ENCODE measurements around the gene GALNT18.

The GALNT18 gene

GRCh38 chr11:11476971-11477645 lies 144.7 kb downstream of the GALNT18 start:
- Histone ChIP-seq H3K9ac (ENCODE audit: low read length) (no peak overlapping the region), H3K27me3 (ENCODE audit: control insufficient read depth, insufficient read depth, low read length) (no peaks in the 10 kb centered on the region), H3K4me3 (ENCODE audit: low read depth, low read length) (no peak overlapping the region), H3K36me3 (ENCODE audit: control insufficient read depth, insufficient read depth, low read length) (no peaks in the 10 kb centered on the region), H3K9me3 (ENCODE audit: control insufficient read depth, insufficient read depth, low read depth, low read length) (no peaks in the 10 kb centered on the region), H3K27ac (ENCODE audit: low read depth, low read length) (no peak overlapping the region), H3K4me1 (ENCODE audit: control insufficient read depth, insufficient read depth, low read length) (peaks cover 24% of the 10 kb centered on the region)

- H3K9ac ChIP-seq (ENCODE audit: low read length) = no peak overlapping the region
- no peak overlapping the region for H3K27ac ChIP-seq (ENCODE audit: low read depth, low read length)
- H3K4me3 ChIP-seq (ENCODE audit: low read depth, low read length) = no peak overlapping the region
- H3K36me3 ChIP-seq (ENCODE audit: control insufficient read depth, insufficient read depth, low read length) = no peaks in the 10 kb centered on the region
- H3K4me1 ChIP-seq (ENCODE audit: control insufficient read depth, insufficient read depth, low read length) = peaks cover 23% of the 10 kb centered on the region
- no peaks in the 10 kb centered on the region for H3K27me3 ChIP-seq (ENCODE audit: control insufficient read depth, insufficient read depth, low read length)
- no peaks in the 10 kb centered on the region for H3K9me3 ChIP-seq (ENCODE audit: control insufficient read depth, insufficient read depth, low read depth, low read length)
Measured at GRCh38 chr11:11476499-11476898, 145.3 kb downstream of the GALNT18 start.

GRCh38 chr11:11472106-11472505 lies 149.7 kb downstream of the GALNT18 start:
- Histone ChIP-seq H3K9me3 (ENCODE audit: control insufficient read depth, insufficient read depth, low read depth, low read length) (no peaks in the 10 kb centered on the region), H3K9ac (ENCODE audit: low read length) (no peak overlapping the region), H3K27ac (ENCODE audit: low read depth, low read length) (no peak overlapping the region), H3K4me3 (ENCODE audit: low read depth, low read length) (no peak overlapping the region), H3K4me1 (ENCODE audit: control insufficient read depth, insufficient read depth, low read length) (no peaks in the 10 kb centered on the region; the same call in 1 of the 2 replicates), H3K36me3 (ENCODE audit: control insufficient read depth, insufficient read depth, low read length) (no peaks in the 10 kb centered on the region), H3K27me3 (ENCODE audit: control insufficient read depth, insufficient read depth, low read length) (no peaks in the 10 kb centered on the region; the same call in 1 of the 2 replicates)

- Histone ChIP-seq H3K36me3 (ENCODE audit: control insufficient read depth, insufficient read depth, low read length) (no peaks in the 10 kb centered on the region), H3K27me3 (ENCODE audit: control insufficient read depth, insufficient read depth, low read length) (no peaks in the 10 kb centered on the region; the same call in 1 of the 2 replicates), H3K27ac (ENCODE audit: low read depth, low read length) (no peak overlapping the region), H3K9ac (ENCODE audit: low read length) (no peak overlapping the region), H3K4me1 (ENCODE audit: control insufficient read depth, insufficient read depth, low read length) (peaks cover 3% of the 10 kb centered on the region; the same call in 1 of the 2 replicates), H3K4me3 (ENCODE audit: low read depth, low read length) (no peak overlapping the region), H3K9me3 (ENCODE audit: control insufficient read depth, insufficient read depth, low read depth, low read length) (no peaks in the 10 kb centered on the region)
Measured at GRCh38 chr11:11471201-11471600, 150.6 kb downstream of the GALNT18 start.

DNA sequence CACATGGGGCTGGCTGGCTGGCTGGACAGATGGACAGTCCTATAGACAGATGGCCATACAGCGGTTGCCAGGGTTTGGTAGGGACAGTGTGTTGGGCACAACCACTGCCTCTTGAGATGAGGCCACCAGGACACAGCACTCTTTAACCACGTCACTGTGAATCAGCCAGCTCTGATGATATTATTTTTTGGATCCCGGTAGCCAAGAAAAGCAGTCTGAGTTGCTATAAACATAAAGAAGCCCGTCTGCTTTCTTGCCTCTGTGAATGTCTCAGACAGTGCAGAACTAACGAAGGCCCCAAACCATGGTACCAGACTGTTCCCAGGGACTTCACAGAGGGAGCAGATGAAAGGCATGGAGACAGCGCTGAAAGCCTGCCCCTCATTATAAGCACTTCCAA lies 152.9 kb downstream of the GALNT18 start:
- no peaks in the 10 kb centered on the region for H3K9me3 ChIP-seq (ENCODE audit: control insufficient read depth, insufficient read depth, low read depth, low read length)
- peaks cover 3% of the 10 kb centered on the region; the same call in 1 of the 2 replicates for H3K4me1 ChIP-seq (ENCODE audit: control insufficient read depth, insufficient read depth, low read length)
- H3K36me3 ChIP-seq (ENCODE audit: control insufficient read depth, insufficient read depth, low read length) = no peaks in the 10 kb centered on the region
- H3K27ac ChIP-seq (ENCODE audit: low read depth, low read length) = no peak overlapping the region
- no peaks in the 10 kb centered on the region; the same call in 1 of the 2 replicates for H3K27me3 ChIP-seq (ENCODE audit: control insufficient read depth, insufficient read depth, low read length)
- H3K4me3 ChIP-seq (ENCODE audit: low read depth, low read length) = no peak overlapping the region
- no peak overlapping the region for H3K9ac ChIP-seq (ENCODE audit: low read length)

GRCh38 chr11:11467312-11467711 lies 154.5 kb downstream of the GALNT18 start:
- no peak overlapping the region for H3K9ac ChIP-seq (ENCODE audit: low read length)
- no peak overlapping the region for H3K27ac ChIP-seq (ENCODE audit: low read depth, low read length)
- no peaks in the 10 kb centered on the region; the same call in 1 of the 2 replicates for H3K27me3 ChIP-seq (ENCODE audit: control insufficient read depth, insufficient read depth, low read length)
- H3K4me3 ChIP-seq (ENCODE audit: low read depth, low read length) = no peak overlapping the region
- H3K36me3 ChIP-seq (ENCODE audit: control insufficient read depth, insufficient read depth, low read length) = no peaks in the 10 kb centered on the region
- no peaks in the 10 kb centered on the region for H3K9me3 ChIP-seq (ENCODE audit: control insufficient read depth, insufficient read depth, low read depth, low read length)
- H3K4me1 ChIP-seq (ENCODE audit: control insufficient read depth, insufficient read depth, low read length) = 0 out of 2 replicates have a peak, but pooled peaks cover 3% of the 10 kb centered on the region

GRCh38 chr11:11464555-11464954 lies 157.2 kb downstream of the GALNT18 start:
- no peaks in the 10 kb centered on the region; the same call in 1 of the 2 replicates for H3K27me3 ChIP-seq (ENCODE audit: control insufficient read depth, insufficient read depth, low read length)
- H3K9me3 ChIP-seq (ENCODE audit: control insufficient read depth, insufficient read depth, low read depth, low read length) = no peaks in the 10 kb centered on the region
- H3K36me3 ChIP-seq (ENCODE audit: control insufficient read depth, insufficient read depth, low read length) = no peaks in the 10 kb centered on the region
- H3K4me3 ChIP-seq (ENCODE audit: low read depth, low read length) = no peak overlapping the region
- no peak overlapping the region for H3K9ac ChIP-seq (ENCODE audit: low read length)
- 0 out of 2 replicates have a peak, but pooled peaks cover 3% of the 10 kb centered on the region for H3K4me1 ChIP-seq (ENCODE audit: control insufficient read depth, insufficient read depth, low read length)
- H3K27ac ChIP-seq (ENCODE audit: low read depth, low read length) = no peak overlapping the region

- Histone ChIP-seq H3K4me1 (ENCODE audit: control insufficient read depth, insufficient read depth, low read length) (0 out of 2 replicates have a peak, but pooled peaks cover 3% of the 10 kb centered on the region), H3K9me3 (ENCODE audit: control insufficient read depth, insufficient read depth, low read depth, low read length) (no peaks in the 10 kb centered on the region), H3K36me3 (ENCODE audit: control insufficient read depth, insufficient read depth, low read length) (no peaks in the 10 kb centered on the region), H3K27ac (ENCODE audit: low read depth, low read length) (no peak overlapping the region), H3K9ac (ENCODE audit: low read length) (no peak overlapping the region), H3K27me3 (ENCODE audit: control insufficient read depth, insufficient read depth, low read length) (no peaks in the 10 kb centered on the region), H3K4me3 (ENCODE audit: low read depth, low read length) (no peak overlapping the region)
Measured at GRCh38 chr11:11463405-11463804, 158.4 kb downstream of the GALNT18 start.

DNA sequence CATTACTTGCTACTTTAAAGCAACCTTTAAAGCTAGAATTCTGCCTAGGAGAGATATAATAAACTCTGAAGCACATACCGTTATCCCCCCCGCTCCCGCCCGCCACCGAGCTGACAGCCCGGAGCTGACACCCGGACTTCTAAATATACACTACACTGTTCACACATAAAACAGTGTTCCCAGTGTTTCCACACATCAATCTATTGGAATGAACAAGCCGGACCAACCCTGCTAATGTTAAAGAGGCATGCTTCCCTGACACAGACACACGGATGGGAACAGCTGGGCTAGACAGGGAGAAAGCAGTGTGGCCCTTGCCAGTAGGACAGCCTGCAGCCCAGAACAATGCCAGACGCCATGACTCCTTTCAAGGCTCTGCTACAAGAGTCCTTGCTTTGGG lies 160.3 kb downstream of the GALNT18 start:
- H3K27ac ChIP-seq (ENCODE audit: low read depth, low read length) = no peak overlapping the region
- no peaks in the 10 kb centered on the region for H3K4me1 ChIP-seq (ENCODE audit: control insufficient read depth, insufficient read depth, low read length)
- no peak overlapping the region for H3K4me3 ChIP-seq (ENCODE audit: low read depth, low read length)
- H3K9me3 ChIP-seq (ENCODE audit: control insufficient read depth, insufficient read depth, low read depth, low read length) = no peaks in the 10 kb centered on the region
- no peak overlapping the region for H3K9ac ChIP-seq (ENCODE audit: low read length)
- no peaks in the 10 kb centered on the region for H3K36me3 ChIP-seq (ENCODE audit: control insufficient read depth, insufficient read depth, low read length)
- H3K27me3 ChIP-seq (ENCODE audit: control insufficient read depth, insufficient read depth, low read length) = no peaks in the 10 kb centered on the region

GRCh38 chr11:11459578-11459977 lies 162.2 kb downstream of the GALNT18 start:
- H3K9me3 ChIP-seq (ENCODE audit: control insufficient read depth, insufficient read depth, low read depth, low read length) = no peaks in the 10 kb centered on the region
- no peak overlapping the region for H3K4me3 ChIP-seq (ENCODE audit: low read depth, low read length)
- no peak overlapping the region for H3K9ac ChIP-seq (ENCODE audit: low read length)
- H3K27me3 ChIP-seq (ENCODE audit: control insufficient read depth, insufficient read depth, low read length) = no peaks in the 10 kb centered on the region
- no peak overlapping the region for H3K27ac ChIP-seq (ENCODE audit: low read depth, low read length)
- H3K36me3 ChIP-seq (ENCODE audit: control insufficient read depth, insufficient read depth, low read length) = no peaks in the 10 kb centered on the region
- H3K4me1 ChIP-seq (ENCODE audit: control insufficient read depth, insufficient read depth, low read length) = no peaks in the 10 kb centered on the region

- H3K9me3 ChIP-seq (ENCODE audit: control insufficient read depth, insufficient read depth, low read depth, low read length) = no peaks in the 10 kb centered on the region
- no peaks in the 10 kb centered on the region for H3K4me1 ChIP-seq (ENCODE audit: control insufficient read depth, insufficient read depth, low read length)
- no peak overlapping the region for H3K27ac ChIP-seq (ENCODE audit: low read depth, low read length)
- no peaks in the 10 kb centered on the region for H3K36me3 ChIP-seq (ENCODE audit: control insufficient read depth, insufficient read depth, low read length)
- no peak overlapping the region for H3K9ac ChIP-seq (ENCODE audit: low read length)
- H3K27me3 ChIP-seq (ENCODE audit: control insufficient read depth, insufficient read depth, low read length) = no peaks in the 10 kb centered on the region
- no peak overlapping the region for H3K4me3 ChIP-seq (ENCODE audit: low read depth, low read length)
Measured at GRCh38 chr11:11458485-11458884, 163.3 kb downstream of the GALNT18 start.

Data from HUES6 (cell line).